ENCODE measurements around the gene CYB5A. TPM values are rescaled to one million over a fixed set of nuclear protein-coding genes. Genes with fewer than 3 reads are reported as not detected.

The CYB5A gene
- total and polyA plus RNA-seq, 9 of the 15 experiments (the other 6 are each of a cell fraction or from before 2014, with no cell fraction given), result 11.9 to 22.6 (median 14.1) TPM

DNA sequence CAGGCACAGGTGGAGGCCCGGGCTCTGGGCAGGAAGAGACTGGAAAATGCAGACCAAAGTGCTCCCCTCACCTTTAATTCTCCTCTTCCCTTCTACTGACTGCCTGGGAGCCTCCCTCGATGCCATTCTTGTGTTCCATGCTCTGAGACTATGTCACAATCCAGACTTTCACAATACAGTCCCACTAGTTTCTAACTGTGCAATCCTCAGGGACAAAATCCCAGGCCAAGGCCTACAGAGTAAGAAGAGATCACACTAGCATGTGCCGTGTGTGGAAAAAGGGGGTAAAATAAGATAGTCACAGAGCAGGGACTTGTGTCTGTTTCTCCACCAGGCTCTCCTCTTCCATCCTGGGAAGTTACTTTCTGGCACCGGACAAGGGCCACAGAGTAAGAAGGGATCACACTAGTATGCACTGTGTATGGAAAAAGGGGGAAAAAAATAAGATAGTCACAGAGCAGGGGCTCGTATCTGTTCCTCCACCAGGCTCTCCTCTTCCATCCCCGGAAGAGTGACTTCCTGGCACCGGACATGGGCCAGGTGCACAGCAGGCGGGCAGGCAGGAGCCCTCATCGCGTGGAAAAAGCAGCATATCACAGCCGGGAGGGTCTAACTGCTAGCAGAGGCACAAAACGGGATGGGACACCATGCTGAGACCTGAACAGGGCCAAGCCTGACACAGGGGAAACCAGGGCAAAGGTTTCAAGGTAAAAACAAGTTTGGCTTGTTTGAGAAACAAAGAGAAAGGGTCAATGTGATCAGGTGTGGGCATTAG, 9.6 kb downstream of the CYB5A start:
- no peaks in the 10 kb centered on the region for H3K79me2 ChIP-seq (ENCODE audit: control insufficient read depth, insufficient read depth, low read length)
- DNase-seq (ENCODE audit: extremely low read depth in 1 of 4, low spot score in 3 of 4), result no peak
- no peak overlapping the region for H3K27ac ChIP-seq (ENCODE audit: extremely low read depth, low read depth, low read length)
- H3K4me1 ChIP-seq (replicated peaks in 1 of 2; ENCODE audit: control insufficient read depth in 2 of 2, insufficient read depth in 2 of 2, low read length in 2 of 2), result no peaks in the 10 kb centered on the region; a peak in 1 of 5 replicates
- H4K20me1 ChIP-seq (replicated peaks; ENCODE audit: control insufficient read depth, insufficient read depth, low read length), result no peaks in the 10 kb centered on the region
- ATAC-seq, result no peak
- H3K9me3 ChIP-seq (replicated peaks; ENCODE audit: control insufficient read depth, insufficient read depth, low read depth, low read length), result no peaks in the 10 kb centered on the region
- in situ Hi-C loops (cut with MboI), result no loop called here
- no peaks in the 10 kb centered on the region for H3K36me3 ChIP-seq (ENCODE audit: control insufficient read depth, insufficient read depth, low read length)
- no peak for FAIRE-seq
- H3K27me3 ChIP-seq (ENCODE audit: control insufficient read depth in 2 of 2, insufficient read depth in 2 of 2, low read length in 2 of 2), result no peaks in the 10 kb centered on the region
- no peak overlapping the region for H3K4me2 ChIP-seq (ENCODE audit: insufficient read depth, low read length)
- no peaks in the 10 kb centered on the region for H3K9me1 ChIP-seq (ENCODE audit: control insufficient read depth, insufficient read depth, low read length)
- intact Hi-C loops (cut with micrococcal nuclease), result no loop called here
- CTCF ChIA-PET (ENCODE audit: low intra/inter-chr PET ratio), result no interaction called here
- 0 out of 2 replicates have a peak overlapping the region, but pooled peaks have one; percentile 45 for H2AFZ ChIP-seq (ENCODE audit: low read depth, low read length)
- POLR2A ChIA-PET, result no interaction called here
- BruUV-seq (replicated peaks), result no TSS peak
- no peak overlapping the region for H3K4me3 ChIP-seq
- no peak overlapping the region for H3K9ac ChIP-seq (ENCODE audit: insufficient read depth in 1 of 2, low read depth in 2 of 2, low read length in 2 of 2)
- whole genome bisulfite sequencing (ENCODE audit: insufficient coverage, low coverage, missing lambda C conversion rate), result 22% methylated on average over 8 of the region's 12 CpGs
- no peak for TF ChIP-seq CAMTA2 (CRISPR knock-in tag; conservative IDR thresholded peaks at IDR 0.05)
- TF ChIP-seq ZNF740 (CRISPR knock-in tag; IDR thresholded peaks at IDR 0.05), result no peak
- no peak for TF ChIP-seq ZNF740 (tag; IDR thresholded peaks at IDR 0.05)
- TF ChIP-seq NBN (IDR thresholded peaks at IDR 0.05; ENCODE audit: low read depth), result no peak
- TF ChIP-seq TCF3 (CRISPR knock-in tag; IDR thresholded peaks at IDR 0.05), result no peak
- TF ChIP-seq NR2F6 (CRISPR knock-in tag; IDR thresholded peaks at IDR 0.05), result no peak
- no peak for TF ChIP-seq ZFX (CRISPR knock-in tag; IDR thresholded peaks at IDR 0.05)
- no peak for TF ChIP-seq MAZ (CRISPR knock-in tag; conservative IDR thresholded peaks at IDR 0.05 in 1 of 2, IDR thresholded peaks at IDR 0.05 in 1 of 2)
- no peak for TF ChIP-seq ZNF212 (CRISPR knock-in tag; IDR thresholded peaks at IDR 0.05)
